WTC11 (cell line): ENCODE measurements around the gene RPS21. TPM values are rescaled to one million over a fixed set of nuclear protein-coding genes. Genes with fewer than 3 reads are reported as not detected.

Experiments
- ATAC-seq: fragments of 200-7000 bp; cut with Tn5 transposase; 2 replicates; pipeline ENCODE4 v1.10.0; 2021; ENCODE audit warnings: mild to moderate bottlenecking, moderate library complexity
- CTCF ChIA-PET: fragments of 300-600 bp; sonication (Branson Sonifier 250); formaldehyde crosslinking; loops from one replicate; lab custom pipeline; 2021; ENCODE audit warnings: antibody characterized with exemption; lab: Charles Lee
- POLR2A ChIA-PET: fragments of 350-600 bp; sonication (Branson Sonifier 250); formaldehyde crosslinking; loops from one replicate; lab custom pipeline; 2021; ENCODE audit warnings: antibody characterized with exemption; lab: Charles Lee
- DNase-seq: peaks from one replicate; pipeline ENCODE4 v3.0.0; 2021; ENCODE audit warnings: low spot score
- H3K27ac Mint-ChIP-seq: 2 replicates; pipeline ENCODE4 v1.8.0; 2021; ENCODE audit warnings: mixed read lengths
- H3K27me3 Mint-ChIP-seq: 2 replicates; pipeline ENCODE4 v1.8.0; 2021; ENCODE audit warnings: low read depth, mild to moderate bottlenecking, moderate library complexity, mixed read lengths
- H3K36me3 Mint-ChIP-seq: 2 replicates; pipeline ENCODE4 v1.8.0; 2021; ENCODE audit warnings: mixed read lengths
- H3K4me1 Mint-ChIP-seq: 2 replicates; pipeline ENCODE4 v1.8.0; 2022; ENCODE audit warnings: mixed read lengths
- H3K4me3 Mint-ChIP-seq: 2 replicates; pipeline ENCODE4 v1.8.0; 2021; ENCODE audit warnings: mild to moderate bottlenecking, moderate library complexity, mixed read lengths
- H3K9me3 Mint-ChIP-seq: 2 replicates; pipeline ENCODE4 v1.8.0; 2021; ENCODE audit warnings: mixed read lengths
- ATF3 ChIP-seq: sonication (generic); formaldehyde crosslinking; conservative IDR thresholded peaks from 2 replicates; pipeline ENCODE4 v1.8.1; 2022; ENCODE audit warnings: mild to moderate bottlenecking, missing genetic modification reagents
- CREB1 ChIP-seq: sonication (generic); formaldehyde crosslinking; IDR thresholded peaks from 2 replicates; pipeline ENCODE4 v1.8.0; 2023; ENCODE audit warnings: mild to moderate bottlenecking, missing genetic modification reagents
- ESRRA ChIP-seq: sonication (generic); formaldehyde crosslinking; IDR thresholded peaks from 2 replicates; pipeline ENCODE4 v1.8.1; 2022; ENCODE audit warnings: mild to moderate bottlenecking, missing genetic modification reagents, borderline replicate concordance
- FOXJ3 ChIP-seq: sonication (generic); formaldehyde crosslinking; IDR thresholded peaks from 2 replicates; pipeline ENCODE4 v1.9.0; 2021; ENCODE audit warnings: missing genetic modification reagents, mild to moderate bottlenecking, borderline replicate concordance
- HMGA2 ChIP-seq: fragments of 250-450 bp; sonication (Bioruptor Pico); IDR thresholded peaks from 2 replicates; pipeline ENCODE4 v1.4.0; 2021; ENCODE audit warnings: mild to moderate bottlenecking, moderate library complexity
- KAT7 ChIP-seq: sonication (generic); formaldehyde crosslinking; IDR thresholded peaks from 2 replicates; pipeline ENCODE4 v1.8.1; 2023; ENCODE audit warnings: missing genetic modification reagents, mild to moderate bottlenecking, borderline replicate concordance
- NFATC4 ChIP-seq: fragments of 250-450 bp; sonication (Bioruptor Pico); IDR thresholded peaks from 2 replicates; pipeline ENCODE4 v1.9.0; 2021; ENCODE audit warnings: mild to moderate bottlenecking
- NR1H2 ChIP-seq: sonication (generic); formaldehyde crosslinking; IDR thresholded peaks from 2 replicates; pipeline ENCODE4 v1.9.0; 2021; ENCODE audit warnings: mild to moderate bottlenecking, moderate library complexity, missing genetic modification reagents
- NR2C2 ChIP-seq: sonication (generic); formaldehyde crosslinking; IDR thresholded peaks from 2 replicates; pipeline ENCODE4 v1.8.0; 2022; ENCODE audit warnings: mild to moderate bottlenecking, missing genetic modification reagents
- NR3C1 ChIP-seq: sonication (generic); formaldehyde crosslinking; conservative IDR thresholded peaks from 2 replicates; pipeline ENCODE4 v1.8.1; 2023; ENCODE audit warnings: low read depth, mild to moderate bottlenecking, missing genetic modification reagents
- TCF7 ChIP-seq: sonication (generic); formaldehyde crosslinking; IDR thresholded peaks from 2 replicates; pipeline ENCODE4 v1.8.0; 2022; ENCODE audit warnings: mild to moderate bottlenecking, low read depth, missing genetic modification reagents, moderate library complexity
- USF1 ChIP-seq: sonication (generic); formaldehyde crosslinking; IDR thresholded peaks from 2 replicates; pipeline ENCODE4 v1.8.0; 2022; ENCODE audit warnings: mild to moderate bottlenecking, missing genetic modification reagents
- ZNF121 ChIP-seq: sonication (generic); formaldehyde crosslinking; IDR thresholded peaks from 2 replicates; pipeline ENCODE4 v1.8.0; 2023; ENCODE audit warnings: missing genetic modification reagents
- ZNF219 ChIP-seq: sonication (generic); formaldehyde crosslinking; IDR thresholded peaks from 2 replicates; pipeline ENCODE4 v1.8.0; 2023; ENCODE audit warnings: missing genetic modification reagents, mild to moderate bottlenecking, borderline replicate concordance
- ZNF263 ChIP-seq: sonication (generic); formaldehyde crosslinking; IDR thresholded peaks from 2 replicates; pipeline ENCODE4 v1.8.1; 2022; ENCODE audit warnings: low read depth, mild to moderate bottlenecking, moderate library complexity, missing genetic modification reagents
- ZNF532 ChIP-seq: fragments of 250-450 bp; sonication (Bioruptor Pico); IDR thresholded peaks from 2 replicates; pipeline ENCODE4 v1.9.0; 2021; ENCODE audit warnings: mild to moderate bottlenecking, borderline replicate concordance
- ZNF671 ChIP-seq: fragments of 250-450 bp; sonication (Bioruptor Pico); IDR thresholded peaks from 2 replicates; pipeline ENCODE4 v1.8.0; 2021; ENCODE audit warnings: mild to moderate bottlenecking
- total RNA-seq: library from RNA; stranded (reverse); gene quantifications from 3 replicates; pipeline ENCODE4 v1.2.3, GENCODE V29; 2021
- TF ChIP-seq, protein P1 (sequence below): sonication (generic); formaldehyde crosslinking; IDR thresholded peaks from 2 replicates; pipeline ENCODE4 v1.8.1; 2022; ENCODE audit warnings: mild to moderate bottlenecking, moderate library complexity, missing genetic modification reagents
- TF ChIP-seq, protein P2 (sequence below): sonication (generic); formaldehyde crosslinking; conservative IDR thresholded peaks from 2 replicates; pipeline ENCODE4 v1.8.1; 2023; ENCODE audit warnings: mild to moderate bottlenecking, low read depth, missing genetic modification reagents, moderate library complexity
- TF ChIP-seq, protein P3 (sequence below): fragments of 250-450 bp; sonication (Bioruptor Pico); conservative IDR thresholded peaks from 2 replicates; pipeline ENCODE4 v1.9.0; 2021; ENCODE audit warnings: mild to moderate bottlenecking
- TF ChIP-seq, protein P4 (sequence below): sonication (generic); formaldehyde crosslinking; IDR thresholded peaks from 2 replicates; pipeline ENCODE4 v1.8.1; 2023; ENCODE audit warnings: mild to moderate bottlenecking, missing genetic modification reagents, moderate library complexity

RPS21 gene
- total RNA-seq, 1 experiment from 2014 or later = 2,016 TPM

- TF ChIP-seq NFATC4 (no peak), ZNF532 (CRISPR knock-in tag) (no peak), ESRRA (CRISPR knock-in tag) (no peak), KAT7 (CRISPR knock-in tag) (no peak), ZNF263 (CRISPR knock-in tag) (no peak), USF1 (CRISPR knock-in tag) (no peak)
- TF ChIP-seq, all 79 proteins: peak for 0
Measured at GRCh38 chr20:62353289-62354030, 33.4 kb upstream of the RPS21 start (continued).

DNA sequence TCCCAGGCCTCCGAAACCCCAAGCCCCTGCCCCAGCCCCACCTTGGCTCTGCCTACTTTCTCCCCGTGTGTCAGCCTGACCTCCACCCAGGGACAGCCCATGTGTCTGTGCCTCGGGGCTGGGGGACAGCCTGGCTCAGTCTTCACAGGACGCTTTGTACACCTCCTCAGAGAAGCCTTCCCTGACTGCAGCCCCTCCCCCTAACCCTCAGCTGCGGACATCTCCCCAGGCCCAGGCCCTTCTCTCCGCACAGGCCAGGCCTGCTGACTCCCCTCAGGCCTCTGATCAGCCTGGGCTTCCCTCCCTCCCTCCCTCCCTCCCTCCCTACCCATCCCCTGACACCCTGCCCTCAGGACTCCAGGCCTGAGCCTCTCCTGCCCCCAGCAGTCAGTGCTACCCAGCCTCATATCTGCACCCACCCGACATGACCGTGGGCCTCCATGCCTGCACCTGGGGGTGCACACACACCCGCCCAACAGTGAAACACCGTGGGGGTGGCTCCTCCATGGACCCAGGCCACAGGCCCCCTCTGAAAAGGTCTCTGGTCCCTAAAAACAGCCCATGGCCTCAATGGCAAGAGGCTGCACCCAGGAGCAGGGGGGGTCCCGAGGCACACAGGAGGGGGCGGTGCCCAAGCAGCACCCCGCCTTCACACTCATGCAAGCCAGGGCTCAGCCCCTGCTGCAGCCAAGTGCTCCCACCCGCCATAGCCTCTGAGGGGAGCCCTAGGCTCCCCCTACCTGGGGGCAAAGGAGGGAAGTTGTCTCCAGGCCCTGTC lies 32.7 kb upstream of the RPS21 start:
- peaks cover 3% of the 10 kb centered on the region for H3K9me3 Mint-ChIP-seq
- ATAC-seq = peak; percentile 6; the same call in 1 of the 2 replicates
- H3K27ac Mint-ChIP-seq = no peak overlapping the region; the same call in 1 of the 2 replicates
- DNase-seq = no peak
- H3K4me3 Mint-ChIP-seq = no peak overlapping the region
- no peaks in the 10 kb centered on the region for H3K27me3 Mint-ChIP-seq
- peaks cover 20% of the 10 kb centered on the region for H3K36me3 Mint-ChIP-seq
- ChIA-PET CTCF (interaction anchor here (1.3 kb wide), 2 partner anchors 14 to 28 kb away, joined by 3 to 4 read pairs; no protein-coding TSS in a partner anchor), POLR2A (no interaction called here)
- peaks cover 13% of the 10 kb centered on the region for H3K4me1 Mint-ChIP-seq
- TF ChIP-seq ATF3 (CRISPR knock-in tag) (no peak), NR2C2 (CRISPR knock-in tag) (no peak), NR3C1 (CRISPR knock-in tag) (no peak), HMGA2 (CRISPR knock-in tag) (no peak), ZNF671 (CRISPR knock-in tag) (no peak), FOXJ3 (CRISPR knock-in tag) (no peak), TCF7 (no peak), ESRRA (CRISPR knock-in tag) (no peak), ZNF219 (CRISPR knock-in tag) (no peak), NR1H2 (CRISPR knock-in tag) (no peak), ZNF121 (CRISPR knock-in tag) (no peak), CREB1 (no peak)
- TF ChIP-seq, protein P1, sequence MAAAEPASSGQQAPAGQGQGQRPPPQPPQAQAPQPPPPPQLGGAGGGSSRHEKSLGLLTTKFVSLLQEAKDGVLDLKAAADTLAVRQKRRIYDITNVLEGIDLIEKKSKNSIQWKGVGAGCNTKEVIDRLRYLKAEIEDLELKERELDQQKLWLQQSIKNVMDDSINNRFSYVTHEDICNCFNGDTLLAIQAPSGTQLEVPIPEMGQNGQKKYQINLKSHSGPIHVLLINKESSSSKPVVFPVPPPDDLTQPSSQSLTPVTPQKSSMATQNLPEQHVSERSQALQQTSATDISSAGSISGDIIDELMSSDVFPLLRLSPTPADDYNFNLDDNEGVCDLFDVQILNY (CRISPR knock-in tag) = no peak
- TF ChIP-seq, protein P2, sequence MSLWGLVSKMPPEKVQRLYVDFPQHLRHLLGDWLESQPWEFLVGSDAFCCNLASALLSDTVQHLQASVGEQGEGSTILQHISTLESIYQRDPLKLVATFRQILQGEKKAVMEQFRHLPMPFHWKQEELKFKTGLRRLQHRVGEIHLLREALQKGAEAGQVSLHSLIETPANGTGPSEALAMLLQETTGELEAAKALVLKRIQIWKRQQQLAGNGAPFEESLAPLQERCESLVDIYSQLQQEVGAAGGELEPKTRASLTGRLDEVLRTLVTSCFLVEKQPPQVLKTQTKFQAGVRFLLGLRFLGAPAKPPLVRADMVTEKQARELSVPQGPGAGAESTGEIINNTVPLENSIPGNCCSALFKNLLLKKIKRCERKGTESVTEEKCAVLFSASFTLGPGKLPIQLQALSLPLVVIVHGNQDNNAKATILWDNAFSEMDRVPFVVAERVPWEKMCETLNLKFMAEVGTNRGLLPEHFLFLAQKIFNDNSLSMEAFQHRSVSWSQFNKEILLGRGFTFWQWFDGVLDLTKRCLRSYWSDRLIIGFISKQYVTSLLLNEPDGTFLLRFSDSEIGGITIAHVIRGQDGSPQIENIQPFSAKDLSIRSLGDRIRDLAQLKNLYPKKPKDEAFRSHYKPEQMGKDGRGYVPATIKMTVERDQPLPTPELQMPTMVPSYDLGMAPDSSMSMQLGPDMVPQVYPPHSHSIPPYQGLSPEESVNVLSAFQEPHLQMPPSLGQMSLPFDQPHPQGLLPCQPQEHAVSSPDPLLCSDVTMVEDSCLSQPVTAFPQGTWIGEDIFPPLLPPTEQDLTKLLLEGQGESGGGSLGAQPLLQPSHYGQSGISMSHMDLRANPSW = no peak
- TF ChIP-seq, protein P3, sequence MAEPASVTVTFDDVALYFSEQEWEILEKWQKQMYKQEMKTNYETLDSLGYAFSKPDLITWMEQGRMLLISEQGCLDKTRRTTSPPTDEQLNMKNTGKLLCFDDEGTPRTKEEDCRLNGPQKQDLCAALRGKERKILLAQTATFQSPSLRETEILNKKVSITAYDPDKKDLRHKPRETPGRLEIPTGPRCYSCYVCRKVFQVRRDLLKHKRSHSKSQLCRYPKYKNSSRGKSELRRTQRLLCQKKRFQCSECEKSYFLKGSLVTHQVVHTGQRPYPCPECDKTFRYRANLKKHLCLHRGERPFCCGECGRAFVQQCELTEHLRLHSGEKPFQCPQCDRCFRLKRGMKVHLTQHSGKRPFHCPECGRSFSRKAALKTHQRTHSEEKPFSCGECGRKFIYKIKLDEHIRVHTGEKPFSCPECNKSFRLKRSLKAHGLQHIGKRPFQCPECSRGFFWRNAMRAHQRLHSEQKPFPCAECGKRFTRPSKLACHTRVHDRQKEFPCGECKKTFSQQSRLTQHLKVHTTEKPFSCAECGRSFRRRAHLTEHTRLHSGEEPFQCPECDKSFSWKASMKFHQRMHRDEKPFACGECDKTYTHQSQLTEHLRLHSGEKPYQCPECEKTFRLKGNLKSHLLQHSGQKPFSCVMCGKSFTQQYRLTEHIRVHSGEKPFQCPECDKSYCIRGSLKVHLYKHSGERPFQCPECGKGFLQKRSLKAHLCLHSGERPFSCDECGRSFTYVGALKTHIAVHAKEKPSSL (CRISPR knock-in tag) = no peak
- TF ChIP-seq, protein P4, sequence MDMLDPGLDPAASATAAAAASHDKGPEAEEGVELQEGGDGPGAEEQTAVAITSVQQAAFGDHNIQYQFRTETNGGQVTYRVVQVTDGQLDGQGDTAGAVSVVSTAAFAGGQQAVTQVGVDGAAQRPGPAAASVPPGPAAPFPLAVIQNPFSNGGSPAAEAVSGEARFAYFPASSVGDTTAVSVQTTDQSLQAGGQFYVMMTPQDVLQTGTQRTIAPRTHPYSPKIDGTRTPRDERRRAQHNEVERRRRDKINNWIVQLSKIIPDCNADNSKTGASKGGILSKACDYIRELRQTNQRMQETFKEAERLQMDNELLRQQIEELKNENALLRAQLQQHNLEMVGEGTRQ (CRISPR knock-in tag) = no peak
